Measurements from ENCODE around the gene DOCK11.

Gene DOCK11

DNA sequence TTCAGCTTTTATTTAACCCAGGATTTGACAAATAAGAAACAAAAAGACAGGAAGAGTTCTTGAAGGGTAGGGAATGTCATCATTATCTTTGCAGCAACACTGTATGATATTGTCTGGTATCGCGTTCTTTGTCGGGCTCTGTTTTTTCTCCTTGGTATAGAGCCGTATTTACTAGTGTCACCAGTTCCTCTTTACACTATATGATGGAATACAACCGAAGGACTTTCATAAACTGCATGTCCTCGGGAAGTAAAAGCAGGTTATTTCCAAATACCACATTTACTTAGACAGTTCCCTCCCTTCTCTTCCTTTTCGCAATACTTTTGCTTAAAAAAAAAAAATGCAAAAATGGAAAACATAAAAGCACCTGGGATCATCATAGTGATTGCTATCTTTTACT is 135.2 kb downstream of the DOCK11 start:
- DNase-seq (ENCODE audit: low read depth), result no peak

DNA sequence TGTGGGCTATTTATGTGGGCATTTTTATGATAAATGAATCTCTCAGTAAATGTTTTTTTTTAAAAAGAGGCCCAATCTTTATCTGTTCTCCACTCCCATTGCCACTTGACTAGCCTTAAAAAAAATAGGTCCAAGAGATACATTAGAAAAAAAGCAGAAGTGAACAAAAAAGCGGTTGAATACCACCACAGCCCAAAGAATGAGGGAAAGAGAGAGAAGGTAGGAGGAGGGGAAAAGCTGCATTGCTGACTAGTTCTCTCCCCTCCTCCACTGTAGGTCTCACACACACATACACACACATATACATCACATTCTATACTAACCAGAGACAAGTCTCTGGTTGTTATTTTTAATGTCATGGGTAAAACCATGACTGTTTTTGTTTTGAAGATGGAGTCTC is 136.0 kb downstream of the DOCK11 start:
- DNase-seq (ENCODE audit: low read depth), result no peak

DNA sequence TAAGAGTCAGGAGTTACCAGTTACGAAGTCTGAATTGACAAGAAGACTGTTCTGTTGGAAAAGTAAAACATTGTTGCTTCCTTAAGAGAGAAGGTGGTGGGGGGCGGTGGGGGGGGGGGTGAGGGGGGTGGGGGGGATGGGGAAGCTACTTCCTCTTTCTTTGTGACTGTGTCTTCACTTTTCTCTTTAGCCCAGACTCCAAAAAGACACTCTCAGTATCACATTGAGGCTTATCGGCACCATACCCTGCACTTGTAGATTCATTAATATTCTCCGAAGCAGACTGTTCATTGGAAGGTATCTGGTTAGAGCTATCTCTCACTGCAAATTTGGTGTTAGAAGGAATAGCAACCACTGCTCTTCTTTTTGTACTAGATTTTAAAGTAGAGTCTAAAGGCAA is 137.2 kb downstream of the DOCK11 start:
- no peak for DNase-seq (ENCODE audit: low read depth)

DNA sequence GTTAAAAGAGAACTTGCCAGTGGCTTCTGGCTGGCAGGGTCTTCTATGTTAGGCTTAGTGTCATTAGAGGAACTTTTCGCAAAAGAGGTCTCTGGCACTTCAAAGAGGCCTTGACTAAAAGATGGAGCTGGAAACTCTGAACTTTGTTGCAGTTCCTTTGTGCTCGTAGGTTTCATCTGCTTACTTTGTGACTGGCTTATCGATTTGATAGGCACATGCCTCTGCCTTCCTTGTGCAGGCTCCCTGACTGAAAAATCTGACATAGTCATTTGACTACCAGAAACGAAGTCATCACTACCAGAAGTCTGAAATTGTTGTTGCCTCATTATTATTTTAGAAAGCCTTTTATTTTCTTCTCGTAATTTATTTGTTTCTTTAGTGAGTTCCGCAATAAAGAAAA is 137.9 kb downstream of the DOCK11 start:
- no peak for DNase-seq (ENCODE audit: low read depth)

GRCh38 chrX:118634336-118634735 is 138.7 kb downstream of the DOCK11 start:
- no peak for DNase-seq (ENCODE audit: low read depth)

- no peak for DNase-seq (ENCODE audit: low read depth)
These were observed 142.4 kb downstream of the DOCK11 start for GRCh38 chrX:118637997-118638396.

DNA sequence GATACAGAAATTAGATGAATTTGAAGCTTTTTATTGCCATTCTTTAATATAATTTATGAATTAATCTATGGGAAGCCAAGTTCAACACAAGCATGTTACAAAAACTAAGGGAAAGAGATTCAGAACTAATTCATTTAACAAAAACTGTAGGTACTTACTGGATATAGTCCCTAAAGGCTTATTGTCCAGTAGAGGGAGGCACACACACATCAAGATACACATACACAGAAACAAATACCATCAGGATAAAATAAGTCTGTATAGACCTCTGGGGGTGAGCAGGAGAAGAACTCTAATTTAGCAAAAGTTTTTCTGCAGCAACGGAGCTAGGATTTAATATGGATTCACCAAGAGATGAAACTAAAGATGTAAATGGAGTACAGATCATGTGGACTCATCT is 148.8 kb downstream of the DOCK11 start:
- no peak for DNase-seq (ENCODE audit: low read depth)

GRCh38 chrX:118652717-118653116 is 157.1 kb downstream of the DOCK11 start:
- DNase-seq (ENCODE audit: low read depth), result no peak

- DNase-seq (ENCODE audit: low read depth), result no peak
These were observed 158.7 kb downstream of the DOCK11 start for GRCh38 chrX:118654331-118654730.

GRCh38 chrX:118655561-118656246 is 160.1 kb downstream of the DOCK11 start:
- DNase-seq (ENCODE audit: low read depth), result no peak

DNA sequence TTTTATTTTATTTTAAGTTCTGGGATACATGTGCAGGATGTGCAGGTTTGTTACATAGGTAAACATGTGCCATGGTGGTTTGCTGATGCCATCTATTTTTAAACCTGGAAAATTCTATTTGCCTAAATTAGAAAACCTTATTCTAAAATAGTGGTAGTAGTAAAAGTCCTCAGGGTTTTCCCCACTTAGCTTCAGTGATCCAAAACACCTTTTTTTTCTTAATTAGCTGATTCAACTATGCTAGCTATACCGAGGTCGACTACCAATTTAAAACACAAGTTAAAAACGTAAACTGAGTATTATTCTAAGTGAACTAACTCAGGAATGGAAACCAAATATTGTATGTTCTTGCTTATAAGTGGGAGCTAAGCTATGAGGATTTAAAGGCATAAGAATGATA is 161.8 kb downstream of the DOCK11 start:
- DNase-seq (ENCODE audit: low read depth), result no peak

DNA sequence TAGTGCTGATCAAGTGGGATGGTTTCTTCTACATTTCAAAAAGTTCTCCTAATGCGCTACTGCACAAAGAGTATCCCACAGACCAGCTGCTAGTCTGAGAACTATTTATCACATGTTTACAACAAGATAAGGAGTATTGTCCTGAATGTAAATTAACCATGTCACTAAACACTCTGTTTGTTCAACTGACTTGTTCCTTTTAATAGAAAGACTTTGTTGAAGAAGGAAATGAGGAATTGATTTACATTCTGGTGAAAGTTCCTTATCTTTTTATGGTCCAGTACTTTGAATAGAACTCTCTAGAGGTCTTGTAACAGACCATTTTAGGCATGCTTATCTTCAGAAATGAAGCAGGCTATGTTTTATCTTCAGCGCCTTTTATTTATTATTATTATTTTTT is 164.5 kb downstream of the DOCK11 start:
- no peak for DNase-seq (ENCODE audit: low read depth)

GRCh38 chrX:118665204-118665603 is 169.6 kb downstream of the DOCK11 start:
- no peak for DNase-seq (ENCODE audit: low read depth)

- DNase-seq (ENCODE audit: low read depth), result no peak
These were observed 170.9 kb downstream of the DOCK11 start for GRCh38 chrX:118666521-118666920.

- DNase-seq (ENCODE audit: low read depth), result no peak
These were observed 173.8 kb downstream of the DOCK11 start for GRCh38 chrX:118669435-118669834.

GRCh38 chrX:118675326-118675965 is 179.8 kb downstream of the DOCK11 start:
- DNase-seq (ENCODE audit: low read depth), result no peak

- DNase-seq (ENCODE audit: low read depth), result no peak
These were observed 180.3 kb downstream of the DOCK11 start for GRCh38 chrX:118675966-118676349.

- no peak for DNase-seq (ENCODE audit: low read depth)
These were observed 181.7 kb downstream of the DOCK11 start for GRCh38 chrX:118677318-118677717.

DNA sequence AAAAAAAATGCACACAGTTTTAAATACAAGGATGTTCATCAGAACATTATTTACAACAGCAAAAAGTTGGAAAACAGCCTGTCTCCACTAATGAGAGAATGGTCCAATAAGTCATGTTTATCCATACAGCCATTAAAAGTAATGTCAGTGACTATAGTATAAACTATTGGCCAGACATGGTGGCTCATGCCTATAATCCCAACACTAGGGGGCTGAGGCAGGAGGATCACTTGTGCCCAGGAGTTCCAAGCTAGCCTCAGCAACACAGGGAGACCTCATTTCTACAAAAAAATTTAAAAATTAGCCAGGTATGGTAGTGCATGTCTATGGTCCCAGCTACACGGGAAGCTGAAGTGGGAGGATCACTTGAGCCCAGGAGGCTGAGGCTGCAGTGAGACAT is 183.7 kb downstream of the DOCK11 start:
- DNase-seq (ENCODE audit: low read depth), result no peak

DNA sequence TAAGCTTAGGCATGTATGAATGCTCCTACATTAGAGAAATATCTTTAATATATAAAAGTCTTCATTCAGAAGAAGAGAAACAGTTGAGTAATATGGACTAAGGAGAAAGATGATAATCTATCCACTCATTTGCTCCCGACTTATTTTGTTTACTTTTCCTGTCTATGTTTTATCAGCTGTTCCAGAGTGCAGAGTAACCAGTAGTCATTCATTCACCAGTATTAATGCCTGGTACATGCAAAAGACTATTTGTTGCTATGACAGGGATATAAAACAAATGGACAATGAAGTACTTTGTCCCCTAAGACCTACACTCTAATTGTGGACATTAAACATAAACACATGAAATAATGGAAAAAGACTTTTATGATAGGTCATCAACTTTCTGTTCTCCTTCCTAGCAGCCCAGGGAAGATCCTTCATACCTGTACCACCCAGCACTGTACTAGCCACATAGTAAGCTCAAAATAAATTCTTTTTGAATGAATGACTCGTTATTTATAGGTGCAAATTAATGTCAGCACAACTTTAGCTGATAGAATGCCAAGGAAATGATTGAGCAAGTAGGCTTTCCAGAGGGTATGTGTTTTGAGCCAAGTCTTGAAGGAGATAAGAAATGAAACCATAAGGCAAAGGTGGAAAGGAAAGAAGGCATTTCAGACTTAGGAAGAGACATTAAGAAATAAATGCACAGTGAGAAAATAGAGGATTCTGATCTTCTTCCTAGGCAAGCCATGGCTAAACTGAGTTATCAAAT is 186.8 kb downstream of the DOCK11 start:
- DNase-seq (ENCODE audit: low read depth), result no peak

GRCh38 chrX:118685393-118685792 is 189.8 kb downstream of the DOCK11 start:
- DNase-seq (ENCODE audit: low read depth), result no peak

- DNase-seq (ENCODE audit: low read depth), result no peak
These were observed 193.3 kb downstream of the DOCK11 start for GRCh38 chrX:118688935-118689334.

DNA sequence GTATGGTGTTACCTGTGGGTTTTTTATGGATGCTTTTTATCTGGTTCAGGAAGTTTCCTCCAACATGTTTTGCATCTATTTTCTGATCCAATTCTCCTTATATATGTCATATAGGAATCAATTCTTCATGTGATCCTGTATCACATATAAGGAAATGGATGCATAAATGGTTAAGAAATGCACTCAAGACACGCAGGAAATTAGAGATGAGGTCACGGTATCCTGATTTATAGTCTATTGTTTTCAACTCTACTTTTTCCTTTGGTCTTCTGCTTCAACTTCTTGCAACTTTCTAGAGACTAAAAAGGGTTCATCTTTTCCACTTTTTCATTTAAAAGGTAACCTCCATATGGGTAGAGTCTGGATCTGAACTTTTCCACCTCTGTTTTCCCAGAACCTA is 198.2 kb downstream of the DOCK11 start:
- no peak for DNase-seq (ENCODE audit: low read depth)
